OCI-LY3 (cell line): ENCODE measurements around the gene NCOA3.

Source experiments
- CTCF ChIP-seq: fragments of 200-600, 300-600 bp; sonication (generic); IDR thresholded peaks from 2 replicates; pipeline ENCODE4 v1.5.1; 2014; ENCODE audit warnings: antibody characterized with exemption, low read length, low read depth
- EZH2phosphoT487 ChIP-seq: fragments of 200-600 bp; shearing (Covaris generic); IDR thresholded peaks from 2 replicates; pipeline ENCODE4 v1.6.1; 2018; ENCODE audit warnings: antibody characterized with exemption, mixed run types, low read depth

- no peak for TF ChIP-seq CTCF
- TF ChIP-seq EZH2phosphoT487, result no peak
Observed at GRCh38 chr20:47558295-47559066, 56.8 kb downstream of the NCOA3 start.
